ENCODE measurements around the gene SOWAHB. TPM values are rescaled to one million over a fixed set of nuclear protein-coding genes. Genes with fewer than 3 reads are reported as not detected.
"Not testable (repeated sequence)": the region's sequence is repeated elsewhere in the genome, so short reads cannot be mapped to it uniquely, and the experiment has no call there.

SOWAHB gene
- total RNA-seq, 1 experiment from 2014 or later: not detected

GRCh38 chr4:76886848-76887441 lies 11.0 kb downstream of the SOWAHB start:
- no peak overlapping the region for H3K9ac ChIP-seq (ENCODE audit: low read length)
- no peak overlapping the region for H3K27ac ChIP-seq (ENCODE audit: low read length)
- no peak overlapping the region for H3K4me3 ChIP-seq (ENCODE audit: low read length)
- H3K9me3 ChIP-seq (ENCODE audit: low read length): no peaks in the 10 kb centered on the region
- H2AFZ ChIP-seq (ENCODE audit: low read length): no peak overlapping the region
- H3K36me3 ChIP-seq (ENCODE audit: insufficient read depth, low read length): no peaks in the 10 kb centered on the region
- DNase-seq: no peak
- H3K4me1 ChIP-seq (ENCODE audit: low read length): no peaks in the 10 kb centered on the region
- H3K27me3 ChIP-seq (ENCODE audit: low read length): no peaks in the 10 kb centered on the region
- H4K20me1 ChIP-seq (ENCODE audit: insufficient read depth, low read depth, low read length): no peaks in the 10 kb centered on the region
- H3K9me2 ChIP-seq (replicated peaks; ENCODE audit: insufficient read depth, low read length): no peaks in the 10 kb centered on the region
- no peak overlapping the region for H3K4me2 ChIP-seq (ENCODE audit: low read depth, low read length, poor library complexity, severe bottlenecking)
- H3K79me2 ChIP-seq (ENCODE audit: low read length): no peaks in the 10 kb centered on the region

DNA sequence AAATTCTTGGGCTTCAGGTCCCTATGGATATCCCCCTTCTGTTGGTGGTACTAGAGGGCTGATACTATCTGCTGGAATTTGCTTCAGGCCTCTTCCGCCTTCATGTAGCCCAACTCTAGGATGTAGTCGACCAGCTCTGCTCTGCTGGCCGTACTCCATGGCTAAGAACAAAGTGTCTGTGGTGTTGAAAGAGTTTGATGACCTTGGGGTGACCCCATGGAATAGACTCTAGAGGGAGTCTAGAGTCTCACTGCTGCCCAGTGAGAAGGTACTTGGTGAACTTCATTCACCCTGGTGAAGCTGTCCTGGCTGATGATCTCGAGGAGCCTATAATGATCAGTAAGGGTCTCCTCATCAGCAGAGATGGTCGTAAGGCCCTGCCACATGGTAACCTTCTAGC lies 11.7 kb downstream of the SOWAHB start:
- no peak overlapping the region for H3K4me3 ChIP-seq (ENCODE audit: low read length)
- no peak overlapping the region for H3K27ac ChIP-seq (ENCODE audit: low read length)
- H4K20me1 ChIP-seq (ENCODE audit: insufficient read depth, low read depth, low read length): no peaks in the 10 kb centered on the region
- H3K9ac ChIP-seq (ENCODE audit: low read length): no peak overlapping the region
- H3K4me2 ChIP-seq (ENCODE audit: low read depth, low read length, poor library complexity, severe bottlenecking): no peak overlapping the region
- no peaks in the 10 kb centered on the region for H3K9me2 ChIP-seq (replicated peaks; ENCODE audit: insufficient read depth, low read length)
- H3K36me3 ChIP-seq (ENCODE audit: insufficient read depth, low read length): no peaks in the 10 kb centered on the region
- no peaks in the 10 kb centered on the region for H3K4me1 ChIP-seq (ENCODE audit: low read length)
- H2AFZ ChIP-seq (ENCODE audit: low read length): no peak overlapping the region
- no peaks in the 10 kb centered on the region for H3K27me3 ChIP-seq (ENCODE audit: low read length)
- H3K9me3 ChIP-seq (ENCODE audit: low read length): no peaks in the 10 kb centered on the region
- DNase-seq: no peak
- H3K79me2 ChIP-seq (ENCODE audit: low read length): no peaks in the 10 kb centered on the region

DNA sequence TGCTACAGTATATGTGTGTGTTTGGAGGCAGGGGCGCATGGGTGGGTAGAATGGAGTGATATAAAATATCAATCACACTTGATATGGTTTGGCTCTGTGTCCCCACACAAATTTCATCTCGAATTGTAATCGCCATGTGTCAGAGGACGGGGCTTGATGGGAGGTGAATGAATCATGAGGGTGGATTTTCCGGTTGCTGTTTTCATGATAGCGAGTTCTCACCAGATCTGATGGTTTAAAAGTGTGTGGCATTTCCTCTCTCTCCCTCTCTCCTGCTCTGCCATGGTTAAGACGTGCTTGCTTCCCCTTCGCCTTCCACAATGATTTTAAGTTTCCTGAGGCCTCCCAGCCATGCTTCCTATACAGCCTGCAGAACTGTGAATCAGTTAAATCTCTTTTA lies 14.8 kb downstream of the SOWAHB start:
- Histone ChIP-seq H3K9me2 (replicated peaks; ENCODE audit: insufficient read depth, low read length) (no peaks in the 10 kb centered on the region), H3K4me2 (ENCODE audit: low read depth, low read length, poor library complexity, severe bottlenecking) (no peak overlapping the region), H3K9me3 (ENCODE audit: low read length) (no peaks in the 10 kb centered on the region), H3K4me3 (ENCODE audit: low read length) (no peak overlapping the region), H4K20me1 (ENCODE audit: insufficient read depth, low read depth, low read length) (no peaks in the 10 kb centered on the region), H3K27me3 (ENCODE audit: low read length) (no peaks in the 10 kb centered on the region), H3K79me2 (ENCODE audit: low read length) (no peaks in the 10 kb centered on the region), H3K36me3 (ENCODE audit: insufficient read depth, low read length) (no peaks in the 10 kb centered on the region), H3K9ac (ENCODE audit: low read length) (no peak overlapping the region), H3K4me1 (ENCODE audit: low read length) (no peaks in the 10 kb centered on the region), H2AFZ (ENCODE audit: low read length) (no peak overlapping the region), H3K27ac (ENCODE audit: low read length) (no peak overlapping the region)
- DNase-seq: no peak

- Histone ChIP-seq H3K4me3 (ENCODE audit: low read length) (no peak overlapping the region), H2AFZ (ENCODE audit: low read length) (no peak overlapping the region), H3K4me2 (ENCODE audit: low read depth, low read length, poor library complexity, severe bottlenecking) (no peak overlapping the region), H3K9me3 (ENCODE audit: low read length) (no peaks in the 10 kb centered on the region), H4K20me1 (ENCODE audit: insufficient read depth, low read depth, low read length) (no peaks in the 10 kb centered on the region), H3K79me2 (ENCODE audit: low read length) (no peaks in the 10 kb centered on the region), H3K9ac (ENCODE audit: low read length) (no peak overlapping the region), H3K27me3 (ENCODE audit: low read length) (no peaks in the 10 kb centered on the region), H3K36me3 (ENCODE audit: insufficient read depth, low read length) (no peaks in the 10 kb centered on the region), H3K27ac (ENCODE audit: low read length) (no peak overlapping the region), H3K4me1 (ENCODE audit: low read length) (no peaks in the 10 kb centered on the region), H3K9me2 (replicated peaks; ENCODE audit: insufficient read depth, low read length) (no peaks in the 10 kb centered on the region)
- DNase-seq: no peak
Observed at GRCh38 chr4:76882630-76883029, 15.3 kb downstream of the SOWAHB start.

DNA sequence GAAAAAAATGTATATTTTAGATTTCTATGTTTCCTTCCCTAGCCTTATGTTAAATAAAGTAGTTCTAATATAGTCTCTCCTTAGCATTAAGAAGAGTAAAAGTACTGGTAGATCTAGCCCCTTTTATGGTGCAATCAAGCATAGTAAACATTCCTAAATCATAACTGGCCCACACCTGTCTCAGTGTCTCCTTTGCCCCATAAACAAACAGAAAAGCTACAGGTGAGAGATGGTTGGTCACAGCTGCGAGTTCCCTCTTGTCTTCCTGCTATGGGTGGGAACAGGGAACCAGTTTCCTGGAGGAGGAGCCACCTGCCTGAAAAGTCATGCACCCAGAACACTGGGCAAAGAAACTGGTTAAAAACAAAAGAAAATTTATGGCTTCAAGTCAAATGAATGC lies 16.6 kb downstream of the SOWAHB start:
- H3K4me3 ChIP-seq (ENCODE audit: low read length): no peak overlapping the region
- no peaks in the 10 kb centered on the region for H3K79me2 ChIP-seq (ENCODE audit: low read length)
- H2AFZ ChIP-seq (ENCODE audit: low read length): no peak overlapping the region
- H3K4me2 ChIP-seq (ENCODE audit: low read depth, low read length, poor library complexity, severe bottlenecking): no peak overlapping the region
- H3K9me2 ChIP-seq (replicated peaks; ENCODE audit: insufficient read depth, low read length): no peaks in the 10 kb centered on the region
- no peak overlapping the region for H3K9ac ChIP-seq (ENCODE audit: low read length)
- H3K27me3 ChIP-seq (ENCODE audit: low read length): no peaks in the 10 kb centered on the region
- no peaks in the 10 kb centered on the region for H3K36me3 ChIP-seq (ENCODE audit: insufficient read depth, low read length)
- H4K20me1 ChIP-seq (ENCODE audit: insufficient read depth, low read depth, low read length): no peaks in the 10 kb centered on the region
- no peaks in the 10 kb centered on the region for H3K9me3 ChIP-seq (ENCODE audit: low read length)
- H3K27ac ChIP-seq (ENCODE audit: low read length): no peak overlapping the region
- no peak for DNase-seq
- no peaks in the 10 kb centered on the region for H3K4me1 ChIP-seq (ENCODE audit: low read length)

DNA sequence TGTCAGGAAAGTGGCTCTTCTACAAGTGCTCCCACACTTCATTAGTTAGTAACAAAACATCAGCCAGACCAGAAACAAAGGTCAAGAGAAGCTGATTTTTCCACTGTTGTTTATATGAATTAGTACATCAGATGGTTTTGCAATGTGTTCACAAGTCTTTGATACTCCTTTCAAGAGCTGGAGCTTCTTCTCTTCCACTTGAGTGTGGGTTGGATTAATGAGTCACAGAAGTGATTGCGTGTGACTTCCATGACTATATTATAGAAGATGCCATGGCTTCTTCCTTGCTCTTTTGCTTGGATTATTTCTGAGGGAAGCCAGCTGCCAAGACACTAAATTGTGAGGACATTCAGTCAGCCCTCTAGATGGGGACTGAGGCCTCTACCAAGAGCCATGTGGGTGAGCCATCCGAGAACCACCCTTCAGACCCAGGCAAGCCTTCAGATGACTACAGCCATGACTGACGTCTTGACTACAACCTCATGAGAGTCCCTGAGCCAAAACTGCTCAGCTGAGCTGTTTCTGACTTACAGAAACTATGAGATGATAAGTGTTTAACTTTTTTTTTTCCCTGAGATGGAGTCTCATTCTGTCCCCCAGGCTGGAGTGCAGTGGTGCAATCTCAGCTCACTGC lies 18.1 kb downstream of the SOWAHB start:
- H4K20me1 ChIP-seq (ENCODE audit: insufficient read depth, low read depth, low read length): no peaks in the 10 kb centered on the region
- no peaks in the 10 kb centered on the region for H3K9me2 ChIP-seq (replicated peaks; ENCODE audit: insufficient read depth, low read length)
- H3K4me1 ChIP-seq (ENCODE audit: low read length): no peaks in the 10 kb centered on the region
- H3K4me3 ChIP-seq (ENCODE audit: low read length): no peak overlapping the region
- no peak overlapping the region for H3K27ac ChIP-seq (ENCODE audit: low read length)
- no peak overlapping the region for H2AFZ ChIP-seq (ENCODE audit: low read length)
- no peaks in the 10 kb centered on the region for H3K36me3 ChIP-seq (ENCODE audit: insufficient read depth, low read length)
- no peak overlapping the region for H3K9ac ChIP-seq (ENCODE audit: low read length)
- no peaks in the 10 kb centered on the region for H3K9me3 ChIP-seq (ENCODE audit: low read length)
- H3K4me2 ChIP-seq (ENCODE audit: low read depth, low read length, poor library complexity, severe bottlenecking): no peak overlapping the region
- DNase-seq: no peak
- H3K79me2 ChIP-seq (ENCODE audit: low read length): no peaks in the 10 kb centered on the region
- H3K27me3 ChIP-seq (ENCODE audit: low read length): no peaks in the 10 kb centered on the region

- H3K4me1 ChIP-seq (ENCODE audit: low read length); H3K27ac ChIP-seq (ENCODE audit: low read length); H3K9me3 ChIP-seq (ENCODE audit: low read length); H3K9ac ChIP-seq (ENCODE audit: low read length); H3K79me2 ChIP-seq (ENCODE audit: low read length); H2AFZ ChIP-seq (ENCODE audit: low read length); H3K27me3 ChIP-seq (ENCODE audit: low read length); DNase-seq; H3K4me2 ChIP-seq (ENCODE audit: low read depth, low read length, poor library complexity, severe bottlenecking); H3K9me2 ChIP-seq (replicated peaks; ENCODE audit: insufficient read depth, low read length); H3K4me3 ChIP-seq (ENCODE audit: low read length); H3K36me3 ChIP-seq (ENCODE audit: insufficient read depth, low read length); H4K20me1 ChIP-seq (ENCODE audit: insufficient read depth, low read depth, low read length): not testable (repeated sequence)
Observed at GRCh38 chr4:76878641-76879165, 19.2 kb downstream of the SOWAHB start.

DNA sequence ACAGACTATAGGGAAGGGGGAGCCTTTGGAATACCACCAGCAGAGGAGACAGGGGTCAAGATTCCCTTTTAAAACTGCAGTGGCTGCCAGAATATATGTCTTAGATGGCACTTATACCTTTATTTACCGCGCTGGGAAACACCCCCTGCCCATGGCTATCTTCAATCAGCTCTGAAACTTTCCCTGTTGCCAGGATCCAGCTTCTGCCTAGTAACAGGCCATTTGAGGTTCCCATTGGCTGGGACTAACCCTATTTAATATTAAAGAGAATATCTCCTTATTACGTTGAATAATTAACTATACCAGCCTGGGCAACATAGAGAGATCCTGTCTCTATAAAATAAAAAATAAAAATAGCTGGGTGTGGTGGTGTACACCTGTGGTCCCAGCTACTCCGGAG lies 23.8 kb downstream of the SOWAHB start:
- Histone ChIP-seq H3K36me3 (ENCODE audit: insufficient read depth, low read length) (no peaks in the 10 kb centered on the region), H2AFZ (ENCODE audit: low read length) (no peak overlapping the region), H3K4me2 (ENCODE audit: low read depth, low read length, poor library complexity, severe bottlenecking) (no peak overlapping the region), H3K9me3 (ENCODE audit: low read length) (no peaks in the 10 kb centered on the region), H3K79me2 (ENCODE audit: low read length) (no peaks in the 10 kb centered on the region), H3K4me1 (ENCODE audit: low read length) (no peaks in the 10 kb centered on the region), H4K20me1 (ENCODE audit: insufficient read depth, low read depth, low read length) (no peaks in the 10 kb centered on the region), H3K9me2 (replicated peaks; ENCODE audit: insufficient read depth, low read length) (no peaks in the 10 kb centered on the region), H3K9ac (ENCODE audit: low read length) (no peak overlapping the region), H3K27me3 (ENCODE audit: low read length) (no peaks in the 10 kb centered on the region), H3K27ac (ENCODE audit: low read length) (no peak overlapping the region), H3K4me3 (ENCODE audit: low read length) (no peak overlapping the region)
- peak; percentile 43 for DNase-seq
